ENCODE data around the gene NLK.
"Not testable (repeated sequence)": the region's sequence is repeated elsewhere in the genome, so short reads cannot be mapped to it uniquely, and the experiment has no call there.

Gene NLK

GRCh38 chr17:28118362-28118761, 75.9 kb downstream of the NLK start:
- no peak for DNase-seq

DNA sequence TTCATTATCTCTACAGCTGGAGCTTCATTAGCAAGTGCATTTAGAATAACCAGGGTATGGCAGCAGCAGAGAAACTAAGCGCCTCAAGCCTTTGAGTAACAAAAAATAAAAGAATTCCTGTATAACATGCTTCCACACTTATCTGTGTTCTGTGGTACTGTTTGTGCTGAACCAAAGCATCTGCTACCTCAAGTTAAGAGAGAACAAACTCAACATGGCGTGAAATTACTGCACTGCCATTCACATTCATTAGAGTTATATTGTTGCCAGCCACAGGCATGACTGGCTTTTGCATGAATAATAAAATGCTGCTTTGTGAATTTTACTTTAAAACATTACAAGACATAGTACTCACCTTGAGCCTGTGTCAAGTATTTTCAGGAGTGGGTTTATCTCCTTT, 76.6 kb downstream of the NLK start:
- no peak for DNase-seq

GRCh38 chr17:28119560-28119959, 77.1 kb downstream of the NLK start:
- no peak for DNase-seq

DNA sequence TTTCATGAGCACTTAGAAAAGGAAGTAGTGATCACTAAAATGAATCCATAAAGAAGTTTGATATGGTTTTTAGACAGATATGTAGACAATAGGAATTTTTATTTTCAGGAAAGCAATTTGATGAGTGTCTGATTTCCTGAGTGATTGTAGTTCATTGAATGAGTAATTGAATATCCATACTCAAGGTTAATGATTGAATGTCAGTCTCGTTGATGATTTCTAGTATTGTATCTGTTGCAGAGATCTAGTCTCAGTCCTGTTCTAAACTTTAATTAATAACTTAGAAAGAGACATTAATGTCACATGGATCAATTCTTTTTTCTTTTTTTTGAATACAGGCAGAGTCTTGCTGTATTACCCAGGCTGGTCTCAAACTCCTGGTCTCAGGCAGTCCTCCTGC, 78.3 kb downstream of the NLK start:
- no peak for DNase-seq

DNA sequence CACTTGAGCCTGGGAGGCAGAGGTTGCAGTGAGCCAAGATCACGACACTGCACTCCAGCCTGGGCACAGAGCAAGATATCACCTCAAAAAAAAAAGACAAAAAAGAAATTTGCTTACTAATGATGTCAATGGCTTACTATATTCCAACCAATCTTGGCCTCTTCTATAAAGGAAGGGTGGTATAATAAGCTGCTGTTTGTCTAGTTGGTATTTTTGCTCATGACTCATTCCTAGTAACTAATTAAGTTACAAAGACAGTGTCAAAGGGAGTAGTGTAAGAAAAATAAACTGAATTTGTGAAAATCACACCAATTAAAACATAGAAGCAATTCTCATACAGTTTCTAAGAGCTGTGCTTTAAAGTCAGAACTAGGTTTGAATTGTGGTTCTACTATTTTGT, 82.5 kb downstream of the NLK start:
- no peak for DNase-seq

DNA sequence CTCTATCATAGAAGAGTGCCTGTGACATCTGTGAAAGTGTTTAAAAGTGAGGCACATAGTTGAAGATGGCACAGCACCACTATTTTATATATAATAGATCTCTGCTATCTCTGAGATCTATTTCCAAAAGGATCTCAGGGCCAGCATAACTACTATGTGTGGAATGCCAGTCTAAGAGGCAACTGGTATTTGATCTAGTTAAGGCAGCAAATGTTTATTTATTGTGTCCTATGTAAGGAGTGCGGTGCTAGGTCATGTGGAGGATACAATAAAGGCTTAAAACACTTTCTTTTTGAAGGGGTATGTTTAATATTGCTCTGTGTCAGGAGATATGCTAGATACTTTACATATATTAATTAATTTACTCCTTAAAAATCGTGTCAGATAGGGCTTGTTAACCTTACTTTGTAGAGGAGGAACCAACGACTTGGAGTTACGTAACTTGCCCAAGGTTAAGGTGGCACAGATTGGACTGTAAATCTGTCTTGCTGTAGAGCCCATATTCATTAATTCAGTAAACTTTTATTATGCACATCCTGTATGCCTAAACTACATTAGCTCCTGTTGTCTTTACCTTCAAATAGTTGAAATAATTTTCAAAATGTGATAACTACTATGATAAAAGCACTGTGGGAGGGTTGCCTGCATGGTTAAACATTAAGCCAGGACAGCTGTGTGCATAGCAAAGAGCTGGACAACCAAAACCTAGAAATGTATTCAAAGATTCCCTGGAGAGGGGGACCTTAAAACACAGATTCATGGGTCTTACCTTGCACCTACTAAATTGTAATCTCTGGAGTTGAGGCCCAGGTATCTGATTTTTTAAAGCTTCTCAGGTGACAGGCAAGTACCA, 83.3 kb downstream of the NLK start:
- DNase-seq: no peak

DNA sequence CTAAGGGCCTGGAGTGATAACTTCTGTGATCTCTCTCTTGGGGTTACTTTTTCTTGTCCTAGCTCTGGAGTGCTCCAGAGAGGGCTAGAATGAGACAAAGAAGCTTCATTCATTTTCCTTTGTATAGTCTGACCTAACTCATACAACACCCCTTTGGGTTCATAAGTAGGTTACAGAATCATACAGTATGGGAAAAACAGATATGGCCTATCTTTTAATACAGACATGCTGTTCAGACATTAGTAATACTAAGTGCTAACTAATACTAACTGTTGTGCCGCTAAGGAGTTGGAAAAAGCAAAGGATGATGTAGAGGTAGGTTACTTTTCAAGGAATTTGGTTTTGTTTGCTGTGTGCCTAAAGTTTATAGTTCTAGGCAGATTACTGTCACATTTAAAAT, 84.7 kb downstream of the NLK start:
- DNase-seq: no peak

GRCh38 chr17:28128779-28129178, 86.3 kb downstream of the NLK start:
- no peak for DNase-seq

DNA sequence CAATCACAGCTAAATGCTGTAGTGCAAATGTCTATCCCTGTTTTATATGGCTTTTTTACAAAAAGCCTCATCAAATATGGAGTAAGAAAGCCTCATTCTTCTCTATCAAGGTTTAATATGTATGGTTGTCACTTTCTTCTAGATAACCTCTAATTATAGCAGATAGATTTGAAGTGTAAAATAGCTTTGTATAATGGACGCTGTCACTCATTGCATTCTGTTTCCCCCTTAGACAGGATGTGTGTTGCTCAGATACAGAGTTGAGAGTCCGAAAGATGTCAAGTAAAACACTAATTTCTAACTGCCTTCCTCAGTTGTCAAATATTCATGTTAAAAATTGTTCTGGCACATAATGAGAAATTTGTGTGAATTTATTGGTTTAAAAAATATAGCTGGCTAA, 88.0 kb downstream of the NLK start:
- DNase-seq: no peak

GRCh38 chr17:28131599-28131998, 89.1 kb downstream of the NLK start:
- DNase-seq: no peak

- no peak for DNase-seq
Observed at GRCh38 chr17:28133562-28133970, 91.1 kb downstream of the NLK start.

GRCh38 chr17:28136923-28137322, 94.4 kb downstream of the NLK start:
- DNase-seq: no peak

DNA sequence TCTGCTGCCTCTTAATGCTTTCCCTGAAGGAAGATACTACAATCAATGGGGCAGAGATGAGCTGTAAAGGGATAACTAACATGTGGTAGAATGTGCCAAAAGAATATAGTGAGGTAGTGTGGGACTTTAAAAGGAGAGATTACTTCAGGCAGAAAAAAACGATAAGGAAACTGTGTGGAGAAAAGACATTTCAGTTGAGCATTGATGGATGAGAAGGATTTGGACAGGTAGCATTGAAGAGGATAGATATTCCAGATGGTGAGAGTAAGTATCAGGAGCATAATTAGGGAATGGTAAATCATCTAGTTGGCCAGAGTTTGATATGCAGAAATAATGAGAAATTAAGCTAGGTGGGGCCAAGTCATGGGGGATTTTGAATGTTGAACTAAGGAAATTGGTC, 97.3 kb downstream of the NLK start:
- no peak for DNase-seq

DNA sequence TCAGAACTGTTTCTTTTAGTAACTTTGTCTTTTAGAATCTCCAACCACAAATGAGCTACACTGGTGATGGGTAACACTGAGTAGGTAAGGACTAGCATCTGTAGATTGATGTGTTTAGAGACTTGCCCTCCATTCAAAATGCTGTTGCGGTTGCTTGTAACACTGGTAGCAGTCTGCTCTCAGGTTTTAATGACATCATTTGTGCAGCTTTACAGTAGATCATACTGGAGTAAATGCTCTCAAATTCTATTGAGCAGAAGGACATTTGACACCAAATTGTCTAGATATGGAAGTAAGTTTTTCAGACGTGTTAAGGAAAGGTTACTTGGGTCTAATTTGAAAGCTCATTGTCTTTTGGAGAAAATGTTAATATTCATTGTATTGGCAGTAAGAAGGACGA, 98.8 kb downstream of the NLK start:
- no peak for DNase-seq

DNA sequence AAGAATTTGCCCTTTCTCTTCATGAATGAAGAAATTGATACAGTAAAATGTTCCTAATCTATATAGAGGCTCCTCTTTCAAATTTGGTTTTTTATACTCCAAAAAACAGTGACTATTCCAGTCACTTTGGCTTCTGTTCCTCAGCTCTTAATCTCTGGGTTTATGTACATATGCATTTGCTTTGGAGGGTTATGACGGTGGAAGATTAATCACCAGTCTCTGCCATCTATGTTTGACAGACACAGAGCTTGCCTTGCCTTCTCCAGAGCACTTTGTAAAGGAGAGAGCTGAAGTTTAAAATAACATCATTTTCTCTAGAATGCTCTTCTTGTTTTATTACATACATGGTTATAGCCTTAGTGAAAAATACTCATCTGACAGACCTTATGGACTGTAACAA, 99.3 kb downstream of the NLK start:
- no peak for DNase-seq

DNA sequence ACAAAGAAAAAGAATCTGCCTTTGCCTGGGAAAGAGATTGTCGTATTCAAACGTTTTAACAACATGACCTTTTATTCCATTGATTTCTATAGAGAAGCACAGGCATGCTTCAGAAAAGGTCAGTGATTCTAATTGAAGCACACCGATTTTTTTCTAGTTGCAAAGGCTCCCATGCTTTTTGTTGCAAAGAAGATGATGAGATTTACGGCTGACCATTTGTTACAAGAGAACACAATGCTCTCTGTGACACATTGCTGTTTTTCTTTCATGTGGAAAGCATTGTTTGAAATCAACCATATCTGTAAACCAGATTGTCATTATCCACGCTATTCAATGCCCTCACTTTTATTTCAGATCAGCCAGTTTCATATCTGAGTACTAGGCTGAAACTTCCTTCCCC, 99.8 kb downstream of the NLK start:
- DNase-seq: no peak

DNA sequence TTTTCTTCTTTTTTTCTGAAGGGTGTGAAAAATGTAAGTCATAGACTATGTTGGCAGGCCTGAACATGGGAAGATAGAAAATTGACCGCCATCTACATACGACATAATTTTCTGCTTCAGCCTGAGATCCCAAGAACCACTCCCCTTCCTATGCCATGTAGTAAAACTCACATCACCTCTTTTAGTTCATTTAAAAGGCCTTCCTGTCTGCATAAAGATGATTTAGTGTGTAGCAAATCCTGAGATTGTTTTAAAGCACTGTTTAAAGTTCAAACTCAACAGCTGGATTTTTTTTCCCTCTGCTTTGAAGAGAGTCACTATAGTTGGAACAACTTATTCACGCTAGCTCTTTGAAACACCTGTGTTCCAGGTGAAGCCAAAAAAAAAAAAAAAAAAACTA, 101.5 kb downstream of the NLK start:
- no peak for DNase-seq

DNA sequence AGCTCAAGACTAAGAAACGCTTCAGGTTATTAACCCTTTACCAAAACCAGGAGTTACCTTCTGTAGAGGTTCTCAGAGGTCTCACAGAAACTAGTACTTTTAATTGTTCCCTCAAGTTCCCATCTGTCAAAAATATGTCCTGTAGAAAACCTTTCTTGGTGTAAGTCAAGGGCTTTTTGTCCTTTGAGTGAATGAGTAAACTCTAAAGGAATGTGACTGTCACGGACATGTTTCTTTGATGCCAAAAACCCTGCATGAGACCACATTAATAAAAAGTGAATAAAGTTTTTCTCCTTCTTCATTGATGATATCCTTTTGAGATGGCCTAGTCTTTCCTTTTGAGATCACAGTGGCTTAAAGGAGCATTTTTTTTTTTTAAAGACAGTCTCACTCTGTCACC, 102.9 kb downstream of the NLK start:
- DNase-seq: no peak

- no peak for DNase-seq
Observed at GRCh38 chr17:28147017-28147416, 104.5 kb downstream of the NLK start.

- DNase-seq: no peak
Observed at GRCh38 chr17:28151001-28151400, 108.5 kb downstream of the NLK start.

DNA sequence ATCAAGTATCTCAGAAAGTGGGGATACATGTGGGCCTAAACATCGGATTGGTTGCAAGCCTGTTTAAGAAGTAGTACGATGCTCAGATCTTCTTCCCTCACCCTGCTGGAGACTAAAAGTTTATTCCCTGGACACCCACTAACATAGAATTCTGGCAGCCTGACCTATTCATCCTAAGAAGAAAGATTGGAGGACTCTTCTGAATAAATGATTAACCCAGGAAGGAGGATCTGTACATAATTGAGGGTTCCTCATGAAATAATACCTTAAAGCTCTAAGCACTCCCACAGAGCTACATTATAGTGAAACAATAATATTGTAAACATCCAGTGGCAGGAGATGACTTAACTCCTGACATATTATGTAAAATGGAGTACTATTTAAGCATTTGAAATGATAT, 111.7 kb downstream of the NLK start:
- DNase-seq: no peak

GRCh38 chr17:28155405-28155804, 112.9 kb downstream of the NLK start:
- not testable (repeated sequence) for DNase-seq

GRCh38 chr17:28159004-28159403, 116.5 kb downstream of the NLK start:
- no peak for DNase-seq

DNA sequence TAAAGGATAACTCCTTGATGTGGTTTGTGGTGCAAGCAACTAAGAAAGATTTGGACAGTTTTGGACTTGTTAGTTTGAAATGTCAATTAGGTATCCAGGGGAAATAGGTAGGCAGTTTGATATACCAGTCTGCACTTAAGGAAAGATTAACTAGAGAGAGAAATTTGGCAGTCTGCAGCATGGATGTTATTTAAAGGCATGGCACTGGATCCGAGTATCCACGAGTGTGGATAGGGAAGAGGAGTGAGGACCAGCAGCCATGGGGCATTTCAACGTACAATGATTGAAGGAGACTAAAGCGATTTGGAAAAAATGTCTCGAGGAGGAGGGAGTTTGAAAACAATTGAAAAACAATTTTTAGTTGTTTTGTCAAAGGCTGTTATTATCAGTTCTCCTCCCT, 117.4 kb downstream of the NLK start:
- DNase-seq: no peak

DNA sequence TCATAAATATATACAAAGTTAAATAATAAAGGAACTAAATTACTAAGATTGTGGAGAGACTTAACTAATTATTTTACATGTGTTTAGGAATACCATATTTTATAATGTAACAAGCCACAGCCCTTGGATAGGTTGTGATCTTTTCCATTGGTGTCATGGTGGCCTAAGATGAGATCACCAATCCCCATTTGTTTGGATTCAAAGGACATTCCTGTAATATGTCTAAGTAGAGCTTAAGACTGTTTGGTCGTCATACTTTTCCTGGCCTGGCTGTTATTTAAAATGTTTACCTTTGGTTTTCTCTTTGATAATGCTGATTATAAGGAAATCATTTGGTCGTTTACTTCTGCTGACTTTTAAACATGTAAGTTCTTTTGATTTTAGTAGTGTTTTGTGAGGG, 118.1 kb downstream of the NLK start:
- no peak for DNase-seq

Data from effector CD4-positive, alpha-beta T cell (primary cell).